Calu3 (cell line): ENCODE measurements around the gene MAP3K21. TPM values are rescaled to one million over a fixed set of nuclear protein-coding genes. Genes with fewer than 3 reads are reported as not detected.

Experiments used
- Bru-seq: library from RNA; stranded (reverse); fragments of 400-500 nt; gene quantifications from one replicate; lab custom pipeline; 2021; lab: Mats Ljungman, UMichigan
- BruChase-seq, 2 experiments: library from RNA; stranded (reverse); fragments of 400-500 nt; gene quantifications; one replicate each; lab custom pipeline; 2021; lab: Mats Ljungman, UMichigan
- BruUV-seq: library from RNA; stranded (reverse); fragments of 400-500 nt; replicated peaks from 2 replicates; lab custom pipeline; 2021; lab: Mats Ljungman, UMichigan
- CTCF ChIA-PET: fragments of 300-600 bp; sonication (Branson Sonifier 250); formaldehyde crosslinking; loops from one replicate; lab custom pipeline; 2022; ENCODE audit warnings: antibody characterized with exemption; lab: Charles Lee
- DNase-seq: peaks from one replicate; pipeline ENCODE4 v3.0.0; 2022
- H3K27ac Mint-ChIP-seq: one replicate; pipeline ENCODE4 v1.8.0; 2022; ENCODE audit warnings: mixed read lengths; ENCODE audit not compliant: unreplicated experiment
- H3K27me3 Mint-ChIP-seq: one replicate; pipeline ENCODE4 v1.8.0; 2022; ENCODE audit warnings: mixed read lengths; ENCODE audit not compliant: unreplicated experiment
- H3K36me3 Mint-ChIP-seq: one replicate; pipeline ENCODE4 v1.8.0; 2022; ENCODE audit warnings: mild to moderate bottlenecking, moderate library complexity, mixed read lengths; ENCODE audit not compliant: insufficient read depth, unreplicated experiment
- H3K4me1 Mint-ChIP-seq: one replicate; pipeline ENCODE4 v1.8.0; 2022; ENCODE audit warnings: mild to moderate bottlenecking, low read depth, mixed read lengths; ENCODE audit not compliant: unreplicated experiment
- H3K4me3 Mint-ChIP-seq: one replicate; pipeline ENCODE4 v1.8.0; 2022; ENCODE audit warnings: mild to moderate bottlenecking, low read depth, moderate library complexity, mixed read lengths; ENCODE audit not compliant: unreplicated experiment
- H3K9me3 Mint-ChIP-seq: one replicate; pipeline ENCODE4 v1.8.0; 2022; ENCODE audit warnings: low read depth, mixed read lengths; ENCODE audit not compliant: unreplicated experiment
- CTCF ChIP-seq: fragments of 200-600 bp; IDR thresholded peaks from one replicate; pipeline ENCODE4 v1.8.0; 2022; ENCODE audit warnings: antibody characterized with exemption; ENCODE audit not compliant: unreplicated experiment
- intact Hi-C: fragments of 100-400 bp; cut with micrococcal nuclease; formaldehyde crosslinking; loops from one replicate; pipeline ENCODE4 v1.10.0; 2022; ENCODE audit not compliant: unreplicated experiment
- long read RNA-seq: library from polyadenylated mRNA; stranded (forward); transcript quantifications from one replicate; pipeline ENCODE4 v2.0.0, GENCODE V29; 2022
- total RNA-seq: library from RNA; stranded (reverse); gene quantifications from 2 replicates; pipeline ENCODE4 v1.2.3, GENCODE V29; 2022

Gene MAP3K21
- total RNA-seq = 22.5 and 33.6 TPM in 2 replicates
- percentile 85 among the genes with signal in this experiment for Bru-seq, nascent RNA
- percentile 80 among the genes with signal in this experiment for BruChase-seq, experiment 1, labeled RNA remaining after a 6-hour chase
- BruChase-seq, experiment 2, labeled RNA remaining after a 2-hour chase = percentile 89 among the genes with signal in this experiment
- long read RNA-seq, full-length matches to known transcripts = 8 of 25 reads
- long read RNA-seq, partial matches to known transcripts = 12 of 25 reads
- long read RNA-seq, other reads (novel, unspliced or antisense) = 5 of 25 reads

GRCh38 chr1:233327651-233328141 is at the start of gene MAP3K21:
Gene MAP3K21, plus strand, starts transcription at chr1:233327724. Its CDS starts 305 bp downstream, at chr1:233328029.
- H3K27ac Mint-ChIP-seq = peak within 1 kb of the TSS; percentile 80
- H3K9me3 Mint-ChIP-seq = no peaks in the 10 kb centered on the region
- BruUV-seq = no TSS peak
- H3K27me3 Mint-ChIP-seq = no peaks in the 10 kb centered on the region
- peaks cover 27% of the 10 kb centered on the region for H3K4me1 Mint-ChIP-seq
- peak within 1 kb of the TSS; percentile 87 for H3K4me3 Mint-ChIP-seq
- intact Hi-C loops = loop anchor here (2.0 kb wide), 2 partner anchors 15 to 33 kb away; partner anchors contain the start of gene PCNX2
- CTCF ChIA-PET = interaction anchor here (0.6 to 1.4 kb wide), 3 partner anchors 15 to 1376 kb away, joined by 3 to 7 read pairs (median 5); no protein-coding TSS in a partner anchor
- peaks cover 35% of the 10 kb centered on the region for H3K36me3 Mint-ChIP-seq
- no peak for TF ChIP-seq CTCF
- no peak for DNase-seq

GRCh38 chr1:233278631-233279030 is 48.9 kb upstream of the MAP3K21 start:
- no peak for DNase-seq
- no TSS peak for BruUV-seq
- Mint-ChIP-seq H3K36me3 (no peaks in the 10 kb centered on the region), H3K27ac (no peak overlapping the region), H3K4me1 (peaks cover 12% of the 10 kb centered on the region), H3K27me3 (no peaks in the 10 kb centered on the region), H3K9me3 (peaks cover 2% of the 10 kb centered on the region), H3K4me3 (no peak overlapping the region)
- CTCF ChIA-PET = no interaction called here
- no peak for TF ChIP-seq CTCF
- intact Hi-C loops = no loop called here

GRCh38 chr1:233279971-233280370 is 47.6 kb upstream of the MAP3K21 start:
- Mint-ChIP-seq H3K27me3 (no peaks in the 10 kb centered on the region), H3K27ac (no peak overlapping the region), H3K36me3 (no peaks in the 10 kb centered on the region), H3K4me1 (peaks cover 12% of the 10 kb centered on the region), H3K4me3 (no peak overlapping the region), H3K9me3 (peaks cover 2% of the 10 kb centered on the region)
- no peak for DNase-seq
- CTCF ChIA-PET = no interaction called here
- no TSS peak for BruUV-seq
- intact Hi-C loops = no loop called here
- no peak for TF ChIP-seq CTCF

- no peak overlapping the region for H3K27ac Mint-ChIP-seq
- no peaks in the 10 kb centered on the region for H3K27me3 Mint-ChIP-seq
- BruUV-seq = no TSS peak
- no peak for TF ChIP-seq CTCF
- CTCF ChIA-PET = no interaction called here
- DNase-seq = no peak
- H3K4me3 Mint-ChIP-seq = no peak overlapping the region
- peaks cover 2% of the 10 kb centered on the region for H3K9me3 Mint-ChIP-seq
- no peaks in the 10 kb centered on the region for H3K36me3 Mint-ChIP-seq
- intact Hi-C loops = no loop called here
- peaks cover 12% of the 10 kb centered on the region for H3K4me1 Mint-ChIP-seq
These were observed 45.6 kb upstream of the MAP3K21 start for GRCh38 chr1:233281711-233282581.
